GM18867 (cell line): ENCODE results near the gene SMARCC1.
A peak's percentile ranks its signal among the peaks of the same experiment; 100 is the strongest.
"Not testable (repeated sequence)": the region's sequence is repeated elsewhere in the genome, so short reads cannot be mapped to it uniquely, and the experiment has no call there.

Experiments
- ATAC-seq: cut with Tn5 transposase; IDR thresholded peaks from one replicate; pipeline ENCODE4 v1.9.1; 2021; ENCODE audit warnings: mild to moderate bottlenecking, moderate library complexity; ENCODE audit not compliant: unreplicated experiment

The SMARCC1 gene

GRCh38 chr3:47772047-47772446, 9.6 kb downstream of the SMARCC1 start:
- ATAC-seq, result no peak

GRCh38 chr3:47766186-47766585, 15.5 kb downstream of the SMARCC1 start:
- no peak for ATAC-seq

DNA sequence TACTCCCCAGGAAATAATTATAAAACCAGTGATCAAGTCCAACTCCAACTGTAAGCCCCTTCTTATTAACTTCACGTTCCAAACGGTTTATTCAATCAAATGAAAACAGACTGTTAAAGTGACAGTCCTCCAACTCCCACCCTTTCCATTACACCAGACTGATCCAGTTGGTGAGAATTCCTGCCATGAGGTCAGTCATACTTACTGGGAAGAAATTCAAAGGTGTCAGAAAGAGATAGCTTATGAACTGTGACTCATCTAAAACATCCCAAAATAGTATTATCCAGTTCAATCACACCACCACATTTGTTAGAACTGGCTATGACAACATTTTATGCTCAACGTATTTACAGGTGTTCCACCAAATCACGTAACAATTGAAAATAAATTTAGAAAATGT, 19.5 kb downstream of the SMARCC1 start:
- ATAC-seq, result no peak

GRCh38 chr3:47761046-47761445, 20.6 kb downstream of the SMARCC1 start:
- no peak for ATAC-seq

DNA sequence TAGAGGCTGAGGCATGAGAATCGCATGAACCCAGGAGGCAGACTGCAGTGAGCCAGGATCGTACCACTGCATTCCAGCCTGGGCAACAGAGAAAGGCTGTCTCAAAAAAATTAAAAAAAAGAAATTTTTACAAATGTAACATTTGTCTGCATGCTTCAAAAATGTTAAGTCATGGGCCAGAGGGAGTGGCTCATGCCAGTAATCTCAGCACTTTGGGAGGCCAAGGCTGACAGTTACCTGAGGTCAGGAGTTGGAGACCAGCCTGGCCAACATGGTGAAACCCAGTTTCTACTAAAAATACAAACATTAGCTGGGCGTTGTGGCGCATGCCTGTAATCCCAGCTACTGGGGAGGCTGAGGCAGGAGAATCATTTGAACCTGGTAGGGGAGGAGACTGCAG, 21.5 kb downstream of the SMARCC1 start:
- not testable (repeated sequence) for ATAC-seq

DNA sequence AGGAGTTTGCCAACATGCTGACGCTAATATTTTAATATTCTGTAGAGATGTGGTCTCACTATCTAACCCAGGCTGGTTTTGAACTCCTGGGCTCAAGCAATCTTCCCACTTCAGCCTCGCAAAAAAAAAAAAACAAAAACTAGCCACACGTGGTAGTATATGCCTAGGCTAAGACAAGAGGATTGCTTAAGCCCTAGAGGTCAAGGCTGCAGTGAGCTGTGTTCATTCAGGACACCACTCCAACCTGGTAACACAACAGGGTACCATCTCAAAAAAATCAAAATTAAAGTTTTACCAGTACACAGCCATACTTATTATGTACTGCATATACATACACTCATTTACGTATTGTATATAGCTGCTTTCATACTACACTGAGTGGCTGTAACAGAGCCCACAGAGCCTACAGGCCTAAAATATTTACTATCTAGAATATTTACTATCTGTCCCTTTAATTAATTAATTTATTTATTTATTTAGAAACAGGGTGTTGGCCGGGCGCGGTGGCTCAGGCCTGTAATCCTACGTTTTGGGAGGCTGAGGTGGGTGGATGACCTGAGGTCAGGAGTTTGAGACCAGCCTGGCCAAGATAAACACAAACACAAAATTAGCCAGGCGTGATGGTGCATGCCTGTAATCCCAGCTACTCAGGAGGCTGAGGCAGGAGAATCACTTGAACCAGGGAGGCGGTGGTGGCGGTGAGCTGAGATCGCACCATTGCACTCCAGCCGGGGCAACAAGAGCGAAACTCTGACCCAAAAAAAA, 23.2 kb downstream of the SMARCC1 start:
- ATAC-seq, result no peak

- ATAC-seq, result no peak
These were observed 29.0 kb downstream of the SMARCC1 start for GRCh38 chr3:47752716-47753115.

DNA sequence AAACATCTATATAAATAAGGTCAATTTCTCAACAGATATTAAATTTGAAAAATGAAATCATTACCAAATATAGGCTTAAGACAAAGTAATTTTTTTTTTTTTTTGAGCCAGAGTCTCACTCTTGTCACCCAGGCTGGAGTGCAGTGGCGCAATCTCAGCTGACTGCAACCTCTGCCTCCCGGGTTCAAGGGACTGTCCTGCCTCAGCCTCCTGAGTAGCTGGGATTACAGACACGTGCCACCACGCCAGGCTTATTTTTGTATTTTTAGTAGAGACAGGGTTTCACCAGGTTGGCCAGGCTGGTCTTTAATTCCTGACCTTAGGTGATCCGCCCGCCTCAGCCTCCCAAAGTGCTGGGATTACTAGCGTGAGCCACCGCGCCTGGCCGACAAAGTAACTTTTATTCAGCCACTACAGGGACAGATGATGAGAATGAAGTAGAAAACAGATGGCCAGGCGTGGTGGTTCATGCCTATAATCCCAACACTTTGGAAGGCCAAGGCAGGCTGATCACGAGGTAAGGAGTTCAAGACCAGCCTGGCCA, 30.8 kb downstream of the SMARCC1 start:
- not testable (repeated sequence) for ATAC-seq

DNA sequence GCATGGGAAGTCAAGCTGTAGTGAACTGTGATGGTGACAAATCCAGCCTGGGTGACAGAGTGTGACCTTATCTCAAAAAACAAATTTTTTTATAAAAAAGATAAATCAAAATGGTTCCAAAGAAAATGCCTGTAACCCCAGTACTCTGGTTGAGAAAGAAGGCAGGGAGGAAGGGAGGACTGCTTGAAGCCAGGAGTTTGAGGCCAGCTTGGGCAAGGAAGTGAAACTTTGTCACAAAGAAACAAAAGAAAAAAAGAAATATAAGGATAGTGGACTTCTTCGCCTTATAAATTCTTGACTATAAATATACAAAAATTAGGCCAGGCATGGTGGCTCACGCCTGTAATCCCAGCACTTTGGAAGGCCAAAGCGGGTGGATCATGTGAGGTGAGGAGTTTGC, 34.1 kb downstream of the SMARCC1 start:
- no peak for ATAC-seq

GRCh38 chr3:47746264-47746663, 35.4 kb downstream of the SMARCC1 start:
- no peak for ATAC-seq

GRCh38 chr3:47743855-47744254, 37.8 kb downstream of the SMARCC1 start:
- ATAC-seq, result no peak

GRCh38 chr3:47743352-47743751, 38.3 kb downstream of the SMARCC1 start:
- not testable (repeated sequence) for ATAC-seq

GRCh38 chr3:47741925-47742324, 39.8 kb downstream of the SMARCC1 start:
- peak; percentile 74 for ATAC-seq

GRCh38 chr3:47732143-47732542, 49.5 kb downstream of the SMARCC1 start:
- no peak for ATAC-seq

GRCh38 chr3:47731061-47731460, 50.6 kb downstream of the SMARCC1 start:
- no peak for ATAC-seq

- ATAC-seq, result no peak
These were observed 58.8 kb downstream of the SMARCC1 start for GRCh38 chr3:47722859-47723258.

DNA sequence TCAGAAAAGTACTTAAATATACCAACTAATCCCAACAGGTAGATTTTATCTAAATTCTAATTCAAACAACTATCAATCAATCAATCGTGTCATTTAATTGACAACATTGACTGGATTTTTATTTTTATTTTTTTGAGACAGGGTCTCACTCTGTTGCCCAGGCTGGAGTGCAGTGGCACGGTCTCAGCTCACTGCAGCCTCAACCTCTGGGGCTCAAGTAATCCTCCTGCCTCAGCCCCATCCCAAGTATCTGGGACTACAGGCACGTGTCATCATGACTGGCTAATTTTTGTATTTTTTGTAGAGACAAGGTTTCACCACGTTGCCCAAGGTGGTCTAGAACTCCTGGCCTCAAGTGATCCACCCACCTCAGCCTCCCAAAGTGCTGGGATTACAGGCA, 64.2 kb downstream of the SMARCC1 start:
- ATAC-seq, result not testable (repeated sequence)

GRCh38 chr3:47716656-47717055, 65.0 kb downstream of the SMARCC1 start:
- no peak for ATAC-seq

DNA sequence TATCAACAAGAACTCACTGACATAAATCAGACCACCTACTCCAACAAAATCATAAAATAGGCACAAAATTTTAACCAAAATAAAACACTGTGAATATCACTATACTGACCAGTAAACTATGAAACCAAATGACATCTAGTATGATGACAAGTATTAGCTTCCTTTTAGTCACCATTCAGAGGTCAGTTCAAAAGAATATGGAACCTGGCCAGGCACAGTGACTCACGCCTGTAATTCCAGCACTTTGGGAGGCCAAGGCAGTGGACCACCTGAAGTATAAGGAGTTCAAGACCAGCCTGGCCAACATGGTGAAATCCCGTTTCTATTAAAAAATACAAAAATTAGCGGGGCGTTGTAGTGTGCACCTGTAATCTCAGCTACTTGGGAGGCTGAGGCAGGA, 65.8 kb downstream of the SMARCC1 start:
- no peak for ATAC-seq

DNA sequence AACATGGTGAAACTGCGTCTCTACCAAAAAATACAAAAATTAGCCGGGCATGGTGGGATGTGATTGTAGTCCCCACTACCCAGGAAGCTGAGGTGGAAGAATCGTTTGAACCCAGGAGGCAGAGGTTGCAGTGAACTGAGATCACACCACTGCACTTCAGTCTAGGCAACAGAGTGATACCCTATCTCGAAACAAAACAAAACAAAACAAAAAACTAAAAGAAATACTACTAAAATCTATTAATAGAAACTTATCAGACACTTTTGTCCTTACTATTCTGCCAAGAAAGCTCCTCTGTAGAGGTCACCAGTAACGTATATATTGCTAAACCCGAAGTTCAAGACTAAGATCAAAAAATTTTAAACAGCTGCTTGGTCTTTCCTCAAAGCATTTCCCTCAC, 67.1 kb downstream of the SMARCC1 start:
- no peak for ATAC-seq

- no peak for ATAC-seq
These were observed 68.0 kb downstream of the SMARCC1 start for GRCh38 chr3:47713655-47714054.

DNA sequence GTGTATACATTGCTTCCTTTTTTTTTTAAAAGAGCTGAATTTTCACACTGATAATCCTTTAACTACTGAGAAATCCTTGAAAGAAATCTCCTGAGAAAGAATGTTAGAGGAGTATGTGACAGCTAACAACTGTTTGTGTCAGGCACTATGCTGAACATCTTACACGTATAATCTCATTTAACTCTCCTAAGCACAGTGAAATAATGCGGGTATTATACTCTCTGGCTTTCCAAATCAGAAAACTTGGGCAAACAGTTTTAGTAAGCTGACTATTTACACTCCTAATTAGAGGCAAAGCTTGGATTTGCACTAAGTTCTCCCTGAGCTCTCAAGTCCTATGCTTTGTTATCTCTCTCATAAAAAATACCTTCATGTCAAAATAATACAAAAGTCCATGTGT, 69.3 kb downstream of the SMARCC1 start:
- ATAC-seq, result no peak

DNA sequence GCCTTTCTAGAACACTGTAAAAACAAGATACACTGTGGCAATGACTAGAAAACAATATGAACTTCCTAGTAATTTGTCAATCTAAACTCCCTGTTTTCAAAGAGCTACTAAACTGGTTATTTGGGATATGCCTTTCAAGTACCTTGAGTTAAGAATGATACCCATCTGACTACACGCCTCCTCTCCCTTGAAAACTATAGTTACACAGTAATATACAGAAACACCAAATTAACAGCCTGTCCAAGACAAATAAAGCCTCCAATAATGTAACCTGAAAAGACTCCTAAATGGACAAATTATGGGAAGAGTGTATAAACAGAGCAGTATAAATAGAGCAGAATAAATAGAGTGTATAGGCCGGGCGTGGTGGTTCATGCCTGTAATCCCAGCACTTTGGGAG, 70.1 kb downstream of the SMARCC1 start:
- ATAC-seq, result no peak
